ENCODE results near the gene RBP5. TPM values are rescaled to one million over a fixed set of nuclear protein-coding genes. Genes with fewer than 3 reads are reported as not detected.

RBP5 gene
- total and polyA plus RNA-seq, 4 donors: 12.9 to 108 (median 63.6) TPM

GRCh38 chr12:7127916-7128626, 618 bp downstream of the RBP5 start (continued):
- TF ChIP-seq CTCF (IDR thresholded peaks at IDR 0.05; ENCODE audit: low read depth, low read length, missing input control) (no peak), EGR1 (IDR thresholded peaks at IDR 0.05; ENCODE audit: low read depth in 2 of 2) (peak in 1 of 2 donors; percentile 15)

DNA sequence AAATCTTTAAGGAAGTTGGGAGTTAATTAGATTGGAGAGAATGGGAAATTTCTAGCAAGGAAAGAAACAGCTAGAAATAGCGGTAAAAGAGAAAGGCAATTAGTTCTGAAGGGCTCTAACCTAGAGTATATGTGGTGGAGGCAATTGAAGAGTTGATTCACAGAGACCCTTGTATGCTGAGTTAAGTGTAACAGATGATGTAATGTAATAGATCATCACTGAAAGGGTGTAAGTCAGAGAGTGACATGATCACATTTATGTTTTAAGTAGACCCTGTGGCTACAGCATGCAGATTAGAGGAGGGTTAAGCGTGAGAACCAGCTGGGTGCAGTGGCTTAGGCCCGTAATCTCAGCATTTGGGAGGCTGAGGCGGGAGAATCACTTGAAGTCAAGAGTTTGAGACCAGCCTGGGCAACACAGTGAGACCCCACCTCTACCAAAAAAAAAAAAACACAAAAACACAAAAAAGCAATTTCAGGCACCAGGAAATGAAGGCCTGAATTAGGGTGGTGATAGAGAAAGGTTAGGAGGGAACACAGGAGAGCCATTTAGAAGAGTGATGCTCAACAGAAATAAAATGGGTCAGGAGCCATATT, 3.0 kb downstream of the RBP5 start:
- Histone ChIP-seq H3K9ac (ENCODE audit: low read depth in 1 of 2, low read length in 2 of 2) (no peak overlapping the region), H3K27ac (ENCODE audit: low read depth in 1 of 2, low read length in 2 of 2) (peak overlapping the region; percentile 33 to 51), H3K9me3 (ENCODE audit: control insufficient read depth in 4 of 4, low read length in 3 of 4) (no peaks in the 10 kb centered on the region), H3K36me3 (ENCODE audit: control insufficient read depth in 4 of 4, insufficient read depth in 3 of 4, low read depth in 1 of 4, low read length in 3 of 4) (no peaks in the 10 kb centered on the region), H3K4me3 (ENCODE audit: low read depth in 1 of 3, low read length in 3 of 3) (no peak overlapping the region), H3K27me3 (ENCODE audit: control insufficient read depth in 4 of 4, insufficient read depth in 4 of 4, low read length in 3 of 4) (no peaks in the 10 kb centered on the region), H3K4me1 (ENCODE audit: control insufficient read depth in 4 of 4, insufficient read depth in 4 of 4, low read length in 3 of 4) (peaks cover 12 to 59% (median 42%) of the 10 kb centered on the region in 4 donors)
- WGBS: 62% methylated on average over 4 of the region's 4 CpGs
- no peak for TF ChIP-seq RXRA (IDR thresholded peaks at IDR 0.05)
- TF ChIP-seq ZBTB33 (IDR thresholded peaks at IDR 0.05): no peak
- TF ChIP-seq HNF4A (conservative IDR thresholded peaks at IDR 0.05): no peak
- TF ChIP-seq, protein P1, sequence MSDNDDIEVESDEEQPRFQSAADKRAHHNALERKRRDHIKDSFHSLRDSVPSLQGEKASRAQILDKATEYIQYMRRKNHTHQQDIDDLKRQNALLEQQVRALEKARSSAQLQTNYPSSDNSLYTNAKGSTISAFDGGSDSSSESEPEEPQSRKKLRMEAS (IDR thresholded peaks at IDR 0.05): no peak
- no peak for TF ChIP-seq REST (IDR thresholded peaks at IDR 0.05)
- TF ChIP-seq FOXA2 (IDR thresholded peaks at IDR 0.05): no peak
- no peak for TF ChIP-seq EGR1 (IDR thresholded peaks at IDR 0.05; ENCODE audit: low read depth in 2 of 2)
- TF ChIP-seq ATF3 (IDR thresholded peaks at IDR 0.05): no peak
- no peak for TF ChIP-seq SP1 (IDR thresholded peaks at IDR 0.05)
- DNase-seq (ENCODE audit: low spot score): no peak

Data from liver (tissue), 9 donors.